ENCODE data around the gene SH3BP5.

SH3BP5 gene

GRCh38 chr3:15341030-15341726, 8.8 kb upstream of the SH3BP5 start:
- FAIRE-seq, result no peak
- TF ChIP-seq CTCF (IDR thresholded peaks at IDR 0.05; ENCODE audit: insufficient read depth, missing control alignments), result no peak
- no peak for DNase-seq (ENCODE audit: insufficient read length, low spot score)

- FAIRE-seq, result no peak
- TF ChIP-seq CTCF (IDR thresholded peaks at IDR 0.05; ENCODE audit: insufficient read depth, missing control alignments), result no peak
- no peak for DNase-seq (ENCODE audit: insufficient read length, low spot score)
These were observed 7.4 kb upstream of the SH3BP5 start for GRCh38 chr3:15339786-15340215.

GRCh38 chr3:15339001-15339400, 6.6 kb upstream of the SH3BP5 start:
- FAIRE-seq, result no peak
- no peak for TF ChIP-seq CTCF (IDR thresholded peaks at IDR 0.05; ENCODE audit: insufficient read depth, missing control alignments)
- DNase-seq (ENCODE audit: insufficient read length, low spot score), result no peak

- DNase-seq (ENCODE audit: insufficient read length, low spot score) (no peak), FAIRE-seq (no peak)
- TF ChIP-seq CTCF (IDR thresholded peaks at IDR 0.05; ENCODE audit: insufficient read depth, missing control alignments), result no peak
These were observed 5.6 kb upstream of the SH3BP5 start for GRCh38 chr3:15337963-15338362.

GRCh38 chr3:15336057-15336456, 3.7 kb upstream of the SH3BP5 start:
- TF ChIP-seq CTCF (IDR thresholded peaks at IDR 0.05; ENCODE audit: insufficient read depth, missing control alignments), result no peak
- FAIRE-seq (no peak), DNase-seq (ENCODE audit: insufficient read length, low spot score) (no peak)

- no peak for FAIRE-seq
- no peak for TF ChIP-seq CTCF (IDR thresholded peaks at IDR 0.05; ENCODE audit: insufficient read depth, missing control alignments)
- DNase-seq (ENCODE audit: insufficient read length, low spot score), result no peak
These were observed 1.5 kb upstream of the SH3BP5 start for GRCh38 chr3:15333956-15334263.

GRCh38 chr3:15333099-15333955, 941 bp upstream of the SH3BP5 start:
- FAIRE-seq (no peak), DNase-seq (ENCODE audit: insufficient read length, low spot score) (no peak)
- no peak for TF ChIP-seq CTCF (IDR thresholded peaks at IDR 0.05; ENCODE audit: insufficient read depth, missing control alignments)
